Anterior cingulate cortex (tissue), 58 donors: ENCODE data around the gene MYORG.
"Not testable (repeated sequence)": the region's sequence is repeated elsewhere in the genome, so short reads cannot be mapped to it uniquely, and the experiment has no call there.

Source experiments
- DNase-seq, 58 donors: peaks; one replicate each; lab custom pipeline; 2025; lab: John Stamatoyannopoulos, UW

MYORG gene

DNA sequence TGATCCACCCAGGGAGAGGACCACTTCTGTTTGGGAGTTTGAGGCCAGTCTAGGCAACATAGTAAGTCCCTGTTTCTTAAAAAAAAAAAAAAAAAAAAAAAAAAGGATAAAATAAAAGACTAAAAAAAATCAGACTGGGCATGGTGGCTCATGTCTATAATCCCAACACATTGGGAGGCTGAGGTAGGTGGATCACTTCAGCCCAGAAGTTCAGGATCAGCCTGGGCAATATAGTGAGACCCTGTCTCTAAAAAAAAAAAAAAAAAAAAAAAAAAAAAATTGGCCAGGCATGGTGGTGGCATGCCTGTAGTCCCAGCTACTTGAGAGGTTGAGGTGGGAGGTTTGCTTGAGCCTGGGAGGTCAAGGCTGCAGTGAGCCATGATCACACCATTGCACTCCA, 38.6 kb downstream of the MYORG start:
- not testable (repeated sequence) for DNase-seq

DNA sequence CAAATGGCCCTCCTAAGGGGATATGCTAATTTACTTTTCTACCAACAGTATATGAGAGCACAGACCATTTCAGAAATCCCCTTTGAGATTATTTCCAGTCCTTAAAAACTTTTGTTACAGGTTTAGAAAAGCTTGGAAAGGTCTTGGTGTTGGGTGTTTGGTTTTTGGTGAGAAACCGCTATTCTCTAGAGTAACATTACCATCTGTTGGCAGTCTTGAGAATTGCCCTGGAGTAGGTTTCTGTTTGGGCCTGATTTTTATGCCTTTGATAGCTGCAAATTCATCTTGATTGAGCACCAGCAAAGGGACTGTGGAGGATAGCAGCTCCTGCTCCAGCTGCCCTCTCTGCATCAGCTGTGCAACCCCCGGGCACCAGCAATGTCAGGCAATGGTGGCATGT, 39.3 kb downstream of the MYORG start:
- peak in 1 of 58 donors; percentile 5 for DNase-seq

DNA sequence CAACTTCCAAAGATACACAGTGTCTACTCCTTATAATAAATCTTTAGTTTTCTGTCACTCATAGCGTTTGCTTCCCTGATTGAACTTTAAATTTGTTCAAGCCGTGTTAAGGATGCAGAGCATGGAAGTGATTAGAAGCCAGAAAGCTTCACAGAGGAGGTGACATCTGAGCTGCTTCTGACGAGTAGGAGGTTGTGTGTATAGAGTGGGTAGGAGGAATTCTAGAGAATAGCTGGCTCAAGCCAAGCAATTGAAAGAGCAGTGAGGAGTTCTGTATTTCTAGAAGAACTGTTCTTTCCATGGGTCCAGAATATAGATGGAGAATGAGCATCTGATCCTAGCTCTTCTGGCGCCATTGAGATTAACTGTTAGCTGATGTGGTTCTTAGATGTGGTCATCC, 41.3 kb downstream of the MYORG start:
- DNase-seq = peak in 1 of 58 donors; percentile 28

DNA sequence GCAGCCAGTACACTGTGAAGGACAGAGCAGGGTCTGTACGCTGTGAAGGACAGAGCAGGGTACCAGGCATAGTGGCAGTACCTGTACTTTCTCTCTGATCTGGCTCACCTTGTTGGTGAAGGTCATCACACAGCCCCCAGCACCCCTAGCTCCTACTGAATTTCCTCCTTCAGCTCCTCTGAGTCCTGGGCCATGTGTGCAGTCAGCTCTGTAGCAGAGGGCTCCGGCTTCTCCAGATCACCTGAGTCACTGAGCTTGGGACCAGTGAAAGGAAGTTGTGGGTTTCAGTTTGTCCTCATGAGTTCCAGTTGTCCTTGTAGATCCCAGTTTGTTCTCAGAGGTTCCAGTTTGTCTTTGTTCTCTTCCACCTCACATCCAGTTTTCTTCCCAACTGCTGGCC, 41.8 kb downstream of the MYORG start:
- DNase-seq = peak in 2 of 58 donors; percentile 18 to 52

DNA sequence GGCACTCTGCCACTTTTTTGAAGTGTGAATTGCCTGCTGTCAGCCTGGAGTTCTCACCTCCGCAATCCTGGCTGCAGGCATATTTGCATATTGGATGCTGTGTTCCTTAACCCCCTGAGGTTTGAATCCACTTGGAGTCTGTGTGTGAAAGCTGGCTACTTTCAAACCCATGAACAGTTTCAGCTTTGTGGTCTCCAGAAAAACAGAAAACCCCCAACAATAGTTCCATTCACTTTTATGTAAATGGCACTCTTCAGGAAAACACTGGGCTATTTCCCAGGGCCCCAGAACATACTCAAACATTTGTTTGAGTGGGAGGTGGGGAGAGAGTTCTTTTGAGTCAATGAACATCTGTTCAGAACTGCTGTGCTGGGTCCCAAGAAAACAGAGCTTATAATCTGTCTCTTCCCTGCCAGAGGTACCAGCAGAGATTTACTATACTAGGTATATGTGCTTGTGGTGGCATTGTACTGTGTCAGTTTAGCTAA, 42.3 kb downstream of the MYORG start:
- peak in 49 of 58 donors; percentile 22 to 93 (median 63) for DNase-seq

DNA sequence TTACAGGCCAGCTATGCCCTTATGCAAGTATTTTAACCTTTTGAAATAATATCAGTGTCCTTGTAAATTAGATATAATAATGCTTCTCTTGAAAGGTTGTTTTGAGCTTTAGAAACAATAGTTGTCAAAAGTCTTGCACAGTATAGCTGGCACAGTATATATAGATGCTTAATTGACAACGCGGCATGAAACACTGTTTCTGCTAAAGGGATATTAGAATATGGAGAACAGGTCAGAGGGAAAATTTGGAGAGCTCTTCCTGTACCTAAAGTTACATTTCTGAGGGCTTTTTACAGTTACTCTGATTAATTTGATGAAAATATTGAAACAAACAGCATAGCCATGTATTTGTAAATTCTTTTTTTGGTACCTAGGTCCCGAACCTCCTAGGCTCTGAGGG, 42.9 kb downstream of the MYORG start:
- DNase-seq = no peak

DNA sequence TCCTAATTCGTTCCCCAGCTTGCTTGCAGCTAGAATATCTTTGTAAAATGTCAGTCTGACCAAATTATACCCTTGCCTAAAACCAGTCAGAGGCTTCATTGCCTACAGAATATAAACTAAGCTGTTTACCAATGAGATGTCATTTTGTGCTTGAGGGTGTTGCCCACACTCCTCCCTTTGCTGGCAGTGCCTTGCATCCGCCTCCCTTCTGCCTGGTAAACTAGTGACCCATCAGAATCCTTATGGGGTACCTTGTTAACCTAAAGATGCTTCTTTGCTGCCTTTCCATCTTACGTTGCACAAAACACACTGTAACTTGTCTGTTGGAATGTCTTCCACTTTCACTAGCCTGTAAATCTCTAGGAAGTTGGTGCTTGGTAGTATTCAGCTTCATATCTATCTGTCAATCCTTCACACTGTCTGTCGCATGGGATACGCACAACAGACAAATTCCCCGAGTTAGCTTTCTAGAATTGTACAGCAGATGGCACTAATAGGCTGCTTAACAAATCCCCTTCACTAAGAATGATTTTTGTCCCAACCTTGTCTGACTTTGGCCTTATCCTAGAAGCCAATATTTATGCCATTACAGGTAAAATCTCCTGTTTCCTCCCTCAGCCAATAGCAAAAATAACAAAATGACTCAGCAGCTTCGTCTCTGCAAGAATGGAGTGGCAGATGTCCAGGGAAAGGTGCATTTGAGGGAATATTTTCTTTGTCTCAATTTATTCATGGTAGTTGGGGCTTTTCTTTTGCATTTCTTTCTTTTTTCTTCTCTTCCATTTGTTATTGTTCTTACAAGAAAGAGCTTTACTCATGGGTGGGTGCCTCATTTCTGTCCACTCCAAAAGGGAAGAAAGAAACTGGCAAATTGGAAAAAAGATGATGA, 44.4 kb downstream of the MYORG start:
- DNase-seq = peak in 13 of 58 donors; percentile 4 to 84 (median 31)

DNA sequence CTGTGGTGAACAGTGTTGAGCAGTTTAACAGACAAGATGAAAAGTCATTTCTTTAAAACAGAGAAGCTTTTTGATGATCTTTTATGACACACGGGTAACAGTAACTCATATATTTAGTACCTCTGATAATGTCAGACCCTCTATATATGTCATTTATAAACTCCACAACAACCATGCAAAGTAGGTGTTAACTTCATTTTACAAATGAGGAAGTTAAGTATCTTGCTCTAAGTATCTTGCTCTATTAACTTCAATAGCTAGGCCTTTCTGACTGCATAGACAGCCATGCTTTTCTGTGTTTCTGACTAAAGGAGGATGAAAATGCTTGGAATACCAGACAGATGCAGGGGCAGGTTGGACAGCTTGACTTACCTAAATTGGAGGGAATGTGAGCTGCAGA, 45.5 kb downstream of the MYORG start:
- DNase-seq = no peak

DNA sequence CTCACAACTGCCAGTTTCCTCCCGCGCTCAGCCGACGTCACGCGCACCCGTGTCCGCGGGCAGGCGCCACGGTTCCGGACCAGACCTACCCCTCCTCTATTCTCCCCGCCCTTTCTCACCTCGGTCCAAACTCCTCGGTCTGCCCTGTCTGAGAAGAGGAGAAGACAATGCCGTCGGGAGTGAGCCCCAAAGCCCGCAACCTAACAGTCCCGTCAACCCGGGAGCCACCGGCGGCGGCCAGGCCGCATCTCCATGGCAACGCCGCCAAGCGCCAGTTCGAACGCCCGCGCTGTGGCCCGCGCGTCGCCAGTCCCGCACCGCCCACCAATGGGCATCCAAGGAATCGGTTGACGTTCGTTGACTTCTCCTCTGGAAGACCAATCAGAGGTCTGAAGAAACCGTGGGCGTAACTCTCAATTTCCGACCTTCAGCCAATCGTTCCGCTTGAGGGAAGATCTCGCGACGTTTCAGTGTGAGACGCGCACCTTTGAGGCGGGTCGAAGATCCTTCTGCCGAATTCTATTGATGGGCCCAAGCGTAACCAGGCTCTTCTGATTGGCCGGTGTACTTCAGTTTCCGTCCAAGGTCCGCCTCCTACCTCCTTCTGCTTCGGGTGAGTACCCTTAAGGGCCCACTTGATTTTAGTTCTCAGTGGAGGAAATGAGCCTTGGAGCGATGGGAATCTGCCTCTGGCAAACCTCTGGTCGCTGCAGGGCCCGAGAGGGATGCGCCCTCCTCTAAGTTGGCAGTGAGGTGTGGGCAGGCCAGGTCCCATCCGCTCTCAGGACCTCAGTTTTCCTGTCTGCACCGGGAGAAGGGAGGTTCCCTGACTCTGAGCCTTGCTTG, 47.5 kb downstream of the MYORG start, which contains the start of the genes KIF24 and NUDT2:
Gene KIF24, minus strand, starts transcription at position 282 of the 846 bp plus-strand sequence. CDS start 17,922 bp downstream, outside the sequence.
Gene NUDT2, plus strand, starts transcription at position 583 of the 846 bp plus-strand sequence. CDS start 9,471 bp downstream, outside the sequence.
- DNase-seq = peak; percentile 73 to 99 (median 97)

DNA sequence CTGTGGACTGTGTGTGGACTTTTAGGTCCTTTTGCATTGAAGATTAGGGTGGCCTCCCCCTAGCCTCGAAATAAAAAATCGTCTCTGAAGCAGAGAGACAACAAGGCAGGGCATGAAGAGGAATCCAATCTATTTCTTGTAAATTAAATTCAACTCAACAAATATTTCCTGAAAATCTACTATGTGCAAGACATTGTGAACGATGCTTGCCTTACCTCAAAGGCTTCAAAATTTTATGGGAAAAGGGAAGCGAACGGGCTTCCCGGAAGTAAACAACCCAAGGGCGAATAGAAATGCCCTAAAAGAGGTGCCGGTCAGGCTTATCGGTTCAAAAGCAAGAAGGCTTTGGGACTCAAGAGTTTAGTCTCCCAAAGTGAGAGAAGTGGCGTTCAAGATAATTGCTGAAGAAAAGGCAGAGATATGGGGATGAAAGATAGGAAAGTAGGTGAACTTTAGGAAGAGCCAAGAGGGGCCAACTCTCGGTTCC, 48.2 kb downstream of the MYORG start:
- no peak for DNase-seq

DNA sequence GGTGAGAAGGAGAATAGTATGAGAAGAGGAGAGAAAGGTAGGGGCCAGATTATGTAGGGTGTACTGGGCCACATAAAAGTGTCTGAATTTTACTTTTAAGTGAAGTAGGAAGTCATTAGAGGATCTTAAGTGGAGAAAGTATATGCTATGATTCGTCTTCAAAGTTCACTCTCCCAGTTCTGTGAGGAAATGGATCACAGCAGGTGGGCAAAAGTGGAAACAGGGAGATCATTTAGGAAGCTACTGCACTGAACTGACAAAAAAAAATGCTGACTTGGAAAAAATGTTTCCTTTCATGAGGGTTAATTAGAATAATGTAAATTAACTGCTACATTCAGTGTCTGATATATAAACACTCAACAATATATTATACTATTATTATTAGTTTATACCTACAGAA, 50.0 kb downstream of the MYORG start:
- no peak for DNase-seq

DNA sequence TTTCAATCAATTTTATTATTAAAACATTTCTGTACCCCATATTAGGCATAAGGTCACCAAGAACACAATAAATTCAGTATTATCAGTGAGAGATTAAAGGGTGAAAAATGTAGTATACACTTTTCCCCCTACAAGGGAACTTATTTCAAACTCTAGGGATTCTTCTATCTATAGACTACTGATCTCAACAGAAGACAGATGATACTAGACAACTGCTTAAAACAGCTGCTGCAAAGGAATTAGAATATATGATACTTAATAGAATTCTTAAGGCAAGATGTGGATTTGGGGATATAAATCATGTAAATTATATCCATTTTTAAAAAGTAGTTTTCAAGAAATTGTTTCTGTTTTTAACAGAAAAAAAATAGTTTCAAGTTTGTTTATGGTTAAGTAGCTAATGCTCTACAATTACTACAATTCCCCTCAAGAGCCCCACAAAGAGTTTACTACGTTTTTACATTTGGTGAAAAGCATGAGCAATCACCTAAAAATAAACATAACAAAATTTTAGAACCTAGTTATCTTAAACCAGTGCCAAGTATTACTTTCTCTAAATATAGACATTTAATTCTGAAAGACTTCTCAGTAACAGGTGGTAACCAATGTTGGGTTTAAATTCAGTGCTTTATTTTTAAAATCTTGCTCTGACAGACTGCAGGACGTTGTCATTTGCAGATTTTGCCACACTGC, 53.7 kb downstream of the MYORG start:
- no peak for DNase-seq

DNA sequence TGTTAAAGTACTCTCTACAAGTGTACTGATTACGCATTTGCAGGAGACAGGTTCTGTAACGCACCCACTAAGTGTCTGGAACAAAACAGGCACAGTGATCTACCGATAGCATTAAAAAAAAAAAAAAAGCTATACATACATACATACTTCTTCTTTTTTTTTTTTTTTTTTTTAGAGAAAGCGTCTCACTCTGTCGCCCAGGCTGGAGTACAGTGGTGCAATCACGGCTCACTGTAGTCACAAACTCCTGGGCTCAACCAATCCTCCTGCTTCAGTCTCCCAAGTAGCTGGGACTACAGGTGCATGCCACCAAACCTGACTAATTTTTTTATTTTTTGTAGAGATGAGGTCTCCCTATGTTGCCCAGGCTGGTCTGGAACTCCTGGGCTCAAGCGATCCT, 55.2 kb downstream of the MYORG start:
- no peak for DNase-seq

DNA sequence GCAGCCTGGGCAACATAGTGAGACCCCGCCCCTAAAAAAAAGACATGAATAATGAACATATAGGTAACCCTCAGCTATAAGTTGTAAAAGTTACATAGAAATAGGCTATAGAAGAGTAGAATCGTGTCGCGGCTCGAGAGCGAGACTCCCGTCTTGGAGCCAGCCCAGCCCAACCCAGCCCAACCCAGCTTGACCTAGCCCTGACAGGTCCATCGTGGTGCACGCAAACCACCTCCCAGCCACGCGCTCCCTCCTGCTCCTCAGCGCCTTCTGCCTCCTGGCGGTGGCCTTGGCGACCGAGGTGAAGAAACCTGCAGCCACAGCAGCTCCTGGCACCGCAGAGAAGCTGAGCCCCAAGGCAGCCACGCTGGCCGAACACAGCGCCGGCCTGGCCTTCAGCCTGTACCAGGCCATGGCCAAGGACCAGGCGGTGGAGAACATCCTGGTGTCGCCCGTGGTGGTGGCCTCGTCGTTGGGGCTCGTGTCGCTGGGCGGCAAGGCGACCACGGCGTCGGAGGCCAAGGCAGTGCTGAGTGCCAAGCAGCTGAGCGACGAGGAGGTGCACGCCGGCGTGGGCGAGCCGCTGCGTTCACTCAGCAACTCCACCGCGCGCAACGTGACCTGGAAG, 58.4 kb downstream of the MYORG start:
- DNase-seq = no peak

DNA sequence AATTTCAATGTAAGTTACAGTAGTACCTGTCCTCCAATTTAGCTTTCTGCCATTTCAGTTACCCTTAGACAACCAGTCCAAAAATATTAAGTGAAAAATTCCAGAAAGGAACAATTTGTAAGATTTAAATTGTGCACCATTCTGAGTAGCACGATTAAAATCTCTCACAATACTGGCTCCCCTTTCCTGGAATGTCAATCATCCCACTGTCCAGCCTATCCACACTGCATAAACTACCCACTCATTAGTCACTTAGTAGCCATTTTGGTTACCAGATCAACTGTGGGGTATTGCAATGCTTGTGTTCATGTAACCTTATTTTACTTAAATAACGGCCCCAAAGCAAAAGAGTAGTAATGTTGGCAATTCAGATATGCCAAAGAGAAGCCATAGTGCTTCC, 59.3 kb downstream of the MYORG start:
- no peak for DNase-seq
